IMR-90 (cell line): ENCODE data around the gene C3orf22. TPM values are rescaled to one million over a fixed set of nuclear protein-coding genes. Genes with fewer than 3 reads are reported as not detected.

Source experiments
- ATAC-seq: fragments of 200-7000 bp; cut with Tn5 transposase; 2 replicates; pipeline ENCODE4 v1.9.1; 2020; ENCODE audit warnings: low read depth, mild to moderate bottlenecking, moderate library complexity
- BruUV-seq: library from RNA; stranded (reverse); fragments of 400-500 nt; replicated peaks from 2 replicates; lab custom pipeline; 2021; lab: Mats Ljungman, UMichigan
- CTCF ChIA-PET: fragments of 300-600 bp; formaldehyde crosslinking; extraction: SDS; loops from one replicate; lab custom pipeline; 2021; ENCODE audit warnings: antibody characterized with exemption; lab: Yijun Ruan, JAX
- POLR2A ChIA-PET: fragments of 300-600 bp; sonication (Branson Sonifier 250); formaldehyde crosslinking; loops from one replicate; lab custom pipeline; 2022; ENCODE audit warnings: antibody characterized with exemption; ENCODE audit not compliant: unreplicated experiment; lab: Charles Lee
- DNase-seq: peaks from one replicate; pipeline ENCODE4 v3.0.0; 2013
- H2AFZ ChIP-seq: replicated peaks from 2 replicates; pipeline ENCODE3; 2013; ENCODE audit warnings: low read length, mild to moderate bottlenecking; ENCODE audit not compliant: poor library complexity
- H2AK5ac ChIP-seq: 2 replicates; pipeline ENCODE4 v1.6.1; 2013; ENCODE audit warnings: low read depth, low read length, inconsistent platforms
- H2AK9ac ChIP-seq: replicated peaks from 2 replicates; pipeline ENCODE3; 2013; ENCODE audit warnings: mild to moderate bottlenecking, low read depth, low read length, moderate library complexity; ENCODE audit not compliant: poor library complexity
- H2BK120ac ChIP-seq: 2 replicates; pipeline ENCODE4 v1.6.1; 2013; ENCODE audit warnings: low read depth, low read length, inconsistent platforms
- H2BK15ac ChIP-seq: 3 replicates; pipeline ENCODE4 v1.6.1; 2013; ENCODE audit warnings: low read depth, low read length, inconsistent platforms
- H2BK20ac ChIP-seq: 2 replicates; pipeline ENCODE4 v1.6.1; 2013; ENCODE audit warnings: low read depth, mild to moderate bottlenecking, inconsistent platforms, low read length, moderate library complexity
- H2BK5ac ChIP-seq: 2 replicates; pipeline ENCODE4 v1.6.1; 2013; ENCODE audit warnings: mild to moderate bottlenecking, low read depth, low read length, inconsistent platforms; ENCODE audit not compliant: poor library complexity, severe bottlenecking
- H3K14ac ChIP-seq: replicated peaks from 2 replicates; pipeline ENCODE4 v1.6.1; 2013; ENCODE audit warnings: low read depth, low read length, inconsistent platforms
- H3K18ac ChIP-seq: 2 replicates; pipeline ENCODE4 v1.6.1; 2013; ENCODE audit warnings: low read depth, low read length, control low read depth
- H3K23ac ChIP-seq: 2 replicates; pipeline ENCODE4 v1.6.1; 2013; ENCODE audit warnings: low read depth, low read length, inconsistent platforms
- H3K27ac ChIP-seq: 2 replicates; pipeline ENCODE4 v1.5.1; 2013; ENCODE audit warnings: mild to moderate bottlenecking, control low read depth, low read length; ENCODE audit not compliant: insufficient read depth
- H3K27me3 ChIP-seq: 2 replicates; pipeline ENCODE4 v1.6.1; 2013; ENCODE audit warnings: low read length; ENCODE audit not compliant: control insufficient read depth, insufficient read depth
- H3K36me3 ChIP-seq: 2 replicates; pipeline ENCODE4 v1.6.1; 2013; ENCODE audit warnings: low read length, mixed read lengths; ENCODE audit not compliant: control insufficient read depth, insufficient read depth
- H3K4ac ChIP-seq: 2 replicates; pipeline ENCODE4 v1.6.1; 2013; ENCODE audit warnings: low read depth, low read length, inconsistent platforms
- H3K4me1 ChIP-seq: 2 replicates; pipeline ENCODE4 v1.6.1; 2013; ENCODE audit warnings: low read length, mixed read lengths; ENCODE audit not compliant: control insufficient read depth, insufficient read depth
- H3K4me2 ChIP-seq: 2 replicates; pipeline ENCODE4 v1.6.1; 2013; ENCODE audit warnings: low read depth, mild to moderate bottlenecking, control low read depth, low read length, moderate library complexity
- H3K4me3 ChIP-seq: 2 replicates; pipeline ENCODE4 v1.5.1; 2013; ENCODE audit warnings: low read depth, mild to moderate bottlenecking, control low read depth, low read length, moderate library complexity; ENCODE audit not compliant: insufficient read depth
- H3K56ac ChIP-seq: 2 replicates; pipeline ENCODE4 v1.6.1; 2013; ENCODE audit warnings: low read length, inconsistent platforms; ENCODE audit not compliant: insufficient read depth; ENCODE audit errors: extremely low read depth
- H3K79me1 ChIP-seq, 2 experiments: 2 replicates each; pipeline ENCODE4 v1.6.1; 2013; ENCODE audit warnings: low read length in 2 of 2, inconsistent platforms in 1 of 2, low read depth in 1 of 2
- H3K9ac ChIP-seq: 2 replicates; pipeline ENCODE4 v1.6.1; 2013; ENCODE audit warnings: low read depth, low read length, control low read depth
- H3K9me1 ChIP-seq: 2 replicates; pipeline ENCODE4 v1.6.1; 2013; ENCODE audit warnings: low read length, inconsistent platforms; ENCODE audit not compliant: insufficient read depth
- H3K9me3 ChIP-seq: 2 replicates; pipeline ENCODE4 v1.6.1; 2013; ENCODE audit warnings: low read length; ENCODE audit not compliant: control insufficient read depth, insufficient read depth
- H4K20me1 ChIP-seq: 2 replicates; pipeline ENCODE4 v1.6.1; 2013; ENCODE audit warnings: low read length, inconsistent platforms; ENCODE audit not compliant: insufficient read depth
- H4K5ac ChIP-seq: 2 replicates; pipeline ENCODE4 v1.6.1; 2013; ENCODE audit warnings: mild to moderate bottlenecking, low read depth, low read length, control low read depth
- H4K8ac ChIP-seq, 2 experiments: 2 replicates each; pipeline ENCODE4 v1.6.1; 2013; ENCODE audit warnings: low read depth in 2 of 2, low read length in 2 of 2, control low read depth in 1 of 2, inconsistent platforms in 1 of 2
- H4K91ac ChIP-seq: 2 replicates; pipeline ENCODE4 v1.6.1; 2013; ENCODE audit warnings: low read depth, low read length, inconsistent platforms; ENCODE audit not compliant: insufficient read depth
- BHLHE40 ChIP-seq: fragments of 150-350 bp; IDR thresholded peaks from 2 replicates; pipeline ENCODE4 v1.6.1; 2016; ENCODE audit warnings: mild to moderate bottlenecking, low read depth, low read length
- CEBPB ChIP-seq: IDR thresholded peaks from 2 replicates; pipeline ENCODE4 v1.6.1; 2012; ENCODE audit warnings: low read depth, low read length, improper control_type of control experiment
- CTCF ChIP-seq: conservative IDR thresholded peaks from 2 replicates; pipeline ENCODE4 v1.5.1; 2012; ENCODE audit warnings: mild to moderate bottlenecking, low read depth, low read length, improper control_type of control experiment
- FOS ChIP-seq: fragments of 150-350 bp; IDR thresholded peaks from 2 replicates; pipeline ENCODE4 v1.6.1; 2016; ENCODE audit warnings: low read depth, low read length
- MAZ ChIP-seq: IDR thresholded peaks from 2 replicates; pipeline ENCODE4 v1.6.1; 2012; ENCODE audit warnings: low read depth, mild to moderate bottlenecking, low read length, improper control_type of control experiment, moderate library complexity, borderline replicate concordance
- MXI1 ChIP-seq: IDR thresholded peaks from 2 replicates; pipeline ENCODE4 v1.6.1; 2012; ENCODE audit warnings: low read depth, mild to moderate bottlenecking, low read length, moderate library complexity, borderline replicate concordance
- NFE2L2 ChIP-seq: fragments of 150-350 bp; IDR thresholded peaks from 2 replicates; pipeline ENCODE4 v1.6.1; 2016; ENCODE audit warnings: low read depth, mild to moderate bottlenecking, low read length
- POLR2A ChIP-seq: IDR thresholded peaks from 2 replicates; pipeline ENCODE4 v1.6.1; 2012; ENCODE audit warnings: mild to moderate bottlenecking, low read depth, low read length
- RFX5 ChIP-seq: IDR thresholded peaks from 2 replicates; pipeline ENCODE4 v1.8.0; 2012; ENCODE audit warnings: low read depth, mild to moderate bottlenecking, low read length, moderate library complexity
- SMC3 ChIP-seq: fragments of 150-350 bp; IDR thresholded peaks from 2 replicates; pipeline ENCODE4 v1.6.1; 2016; ENCODE audit warnings: low read depth, mild to moderate bottlenecking, antibody characterized with exemption, low read length, moderate library complexity
- WGBS, 2 experiments: methylation state at CpG; one replicate each; pipeline versions ENCODE4 v1.1.5 to v1.1.7; 2013; ENCODE audit warnings: missing lambda C conversion rate in 2 of 2; ENCODE audit not compliant: insufficient read length in 1 of 2; ENCODE audit errors: extremely low coverage in 2 of 2; 5-methylcytosine and 5-hydroxymethylcytosine counted together
- dilution Hi-C: fragments of 300-500 bp; cut with HindIII; formaldehyde crosslinking; loops from one replicate; pipeline ENCODE4 v1.14.3; 2018; ENCODE audit warnings: low sequenced_read_pairs; ENCODE audit not compliant: unreplicated experiment
- in situ Hi-C: fragments of 300-500 bp; cut with MboI; formaldehyde crosslinking; loops from 3 replicates; pipeline ENCODE4 v1.14.3; 2019; ENCODE audit warnings: low sequenced_read_pairs, inconsistent platforms, mixed read lengths
- intact Hi-C: fragments of 100-400 bp; cut with micrococcal nuclease; formaldehyde crosslinking; loops from 2 replicates; pipeline ENCODE4 v1.10.0; 2022
- polyA plus RNA-seq, 3 experiments: library from polyadenylated mRNA; depleted of rRNA; stranded (reverse); fragments of >200 nt; gene quantifications; 2 replicates each; pipeline ENCODE4 v1.2.3, GENCODE V29; 2012; ENCODE audit warnings: low replicate concordance in 1 of 3
- total RNA-seq: library from RNA; depleted of rRNA; stranded (reverse); fragments of >200 nt; gene quantifications from 2 replicates; pipeline ENCODE4 v1.2.3, GENCODE V29; 2012
- TF ChIP-seq, protein P1 (sequence below): fragments of 150-350 bp; IDR thresholded peaks from 2 replicates; pipeline ENCODE4 v1.6.1; 2016; ENCODE audit warnings: low read depth, mild to moderate bottlenecking, low read length, moderate library complexity, borderline replicate concordance

C3orf22 gene
- total and polyA plus RNA-seq, 2 of the 4 experiments (the other 2 are of a cell fraction), result not detected

- Histone ChIP-seq H4K8ac (no peak overlapping the region), H3K4me1 (no peaks in the 10 kb centered on the region), H3K4me2 (no peak overlapping the region), H2BK20ac (no peak overlapping the region), H3K27ac (no peak overlapping the region), H3K27me3 (peaks cover 14% of the 10 kb centered on the region; the same call in 1 of the 2 replicates), H2BK15ac (no peak overlapping the region), H3K79me1 (no peaks in the 10 kb centered on the region), H3K4me3 (no peak overlapping the region), H4K5ac (no peak overlapping the region), H2AK9ac (no peak overlapping the region), H3K4ac (no peak overlapping the region), H3K14ac (no peak overlapping the region), H2AK5ac (no peak overlapping the region), H3K56ac (no peak overlapping the region), H3K36me3 (no peaks in the 10 kb centered on the region), H4K91ac (no peak overlapping the region), H2BK120ac (no peak overlapping the region), H3K9me1 (no peaks in the 10 kb centered on the region), H2AFZ (no peak overlapping the region), H3K9me3 (no peaks in the 10 kb centered on the region), H3K18ac (no peak overlapping the region), H4K20me1 (no peaks in the 10 kb centered on the region), H3K23ac (no peak overlapping the region), H3K9ac (no peak overlapping the region), H2BK5ac (no peak overlapping the region)
- ChIA-PET CTCF (no interaction called here), POLR2A (no interaction called here)
- no peak for ATAC-seq
- no peak for DNase-seq
- dilution Hi-C loops (no loop called here), intact Hi-C loops (no loop called here), in situ Hi-C loops (no loop called here)
- no TSS peak for BruUV-seq
- TF ChIP-seq RFX5 (no peak), SMC3 (no peak), CEBPB (no peak), BHLHE40 (no peak), MAZ (no peak), CTCF (no peak), MXI1 (no peak), NFE2L2 (no peak), FOS (no peak), POLR2A (no peak)
- TF ChIP-seq, protein P1, sequence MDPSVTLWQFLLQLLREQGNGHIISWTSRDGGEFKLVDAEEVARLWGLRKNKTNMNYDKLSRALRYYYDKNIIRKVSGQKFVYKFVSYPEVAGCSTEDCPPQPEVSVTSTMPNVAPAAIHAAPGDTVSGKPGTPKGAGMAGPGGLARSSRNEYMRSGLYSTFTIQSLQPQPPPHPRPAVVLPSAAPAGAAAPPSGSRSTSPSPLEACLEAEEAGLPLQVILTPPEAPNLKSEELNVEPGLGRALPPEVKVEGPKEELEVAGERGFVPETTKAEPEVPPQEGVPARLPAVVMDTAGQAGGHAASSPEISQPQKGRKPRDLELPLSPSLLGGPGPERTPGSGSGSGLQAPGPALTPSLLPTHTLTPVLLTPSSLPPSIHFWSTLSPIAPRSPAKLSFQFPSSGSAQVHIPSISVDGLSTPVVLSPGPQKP, result no peak
- WGBS, 2 experiments, result 92% methylated on average over 6 of the region's 11 CpGs; no CpG with 5 or more reads in 1 of the 2 experiments
These were observed 1.4 kb downstream of the C3orf22 start for GRCh38 chr3:126557415-126557745.
